Omental fat pad (tissue), 4 donors: Measurements from ENCODE around the gene AFMID. TPM values are rescaled to one million over a fixed set of nuclear protein-coding genes. Genes with fewer than 3 reads are reported as not detected.

ENCODE experiments used
- ATAC-seq: fragments of 150-250 bp; one replicate; pipeline ENCODE4 v1.9.1; 2016; ENCODE audit warnings: mild to moderate bottlenecking, moderate library complexity; ENCODE audit not compliant: low FRiP score
- DNase-seq: peaks from one replicate; pipeline ENCODE4 v3.0.0-alpha.2; 2019; ENCODE audit warnings: low spot score
- total RNA-seq, 4 donors: library from RNA; depleted of rRNA; stranded (reverse); fragments of >200 nt; gene quantifications; one replicate each; pipeline ENCODE4 v1.1.0, GENCODE V29; 2016
- TF ChIP-seq, protein P1 (sequence below), 3 donors: fragments of 450-650 bp; IDR thresholded peaks; one replicate each; pipeline ENCODE4 v1.5.1; 2016 to 2017; ENCODE audit warnings: antibody characterized with exemption in 3 of 3, mild to moderate bottlenecking in 3 of 3, moderate library complexity in 2 of 3

The AFMID gene
- total RNA-seq, 4 donors from 2014 or later = 21.7 to 29.0 (median 26.0) TPM

DNA sequence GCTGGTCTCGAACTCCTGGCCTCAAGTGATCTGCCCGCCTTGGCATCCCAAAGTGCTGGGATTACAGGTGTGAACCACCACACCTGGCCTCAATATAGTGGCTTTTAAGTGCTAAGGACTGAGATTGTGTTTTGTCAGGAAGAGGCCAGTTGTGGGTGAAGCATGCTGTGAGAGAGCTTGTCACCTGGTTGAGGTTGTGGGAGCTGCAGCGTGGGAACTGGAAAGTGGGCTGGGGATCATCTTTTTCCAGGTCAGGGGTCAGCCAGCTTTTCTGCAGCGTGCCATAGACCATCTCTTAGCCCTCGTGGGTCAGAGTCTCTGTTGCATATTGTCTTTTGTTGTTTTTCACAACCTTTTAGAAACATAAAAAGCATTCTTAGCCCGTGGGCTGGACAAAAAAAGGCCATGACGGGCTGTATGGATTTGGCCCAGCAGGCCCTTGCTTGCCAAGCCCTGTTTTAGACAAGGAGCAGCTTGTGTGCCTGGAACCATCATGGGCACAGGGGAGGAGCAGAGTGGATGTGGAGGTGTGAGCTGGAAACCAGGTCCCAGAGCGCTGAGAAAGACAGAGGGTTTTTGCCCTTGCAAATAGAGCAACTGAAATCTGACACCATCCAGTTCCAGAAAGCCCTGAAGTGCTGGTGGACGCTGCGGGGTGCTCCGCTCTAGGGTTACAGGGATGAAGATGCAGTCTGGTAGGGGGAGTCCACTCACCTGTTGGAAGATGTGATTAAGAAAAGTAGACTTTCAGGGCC, 32.4 kb downstream of the AFMID start:
- DNase-seq = no peak
- ATAC-seq = no peak
- TF ChIP-seq, protein P1, sequence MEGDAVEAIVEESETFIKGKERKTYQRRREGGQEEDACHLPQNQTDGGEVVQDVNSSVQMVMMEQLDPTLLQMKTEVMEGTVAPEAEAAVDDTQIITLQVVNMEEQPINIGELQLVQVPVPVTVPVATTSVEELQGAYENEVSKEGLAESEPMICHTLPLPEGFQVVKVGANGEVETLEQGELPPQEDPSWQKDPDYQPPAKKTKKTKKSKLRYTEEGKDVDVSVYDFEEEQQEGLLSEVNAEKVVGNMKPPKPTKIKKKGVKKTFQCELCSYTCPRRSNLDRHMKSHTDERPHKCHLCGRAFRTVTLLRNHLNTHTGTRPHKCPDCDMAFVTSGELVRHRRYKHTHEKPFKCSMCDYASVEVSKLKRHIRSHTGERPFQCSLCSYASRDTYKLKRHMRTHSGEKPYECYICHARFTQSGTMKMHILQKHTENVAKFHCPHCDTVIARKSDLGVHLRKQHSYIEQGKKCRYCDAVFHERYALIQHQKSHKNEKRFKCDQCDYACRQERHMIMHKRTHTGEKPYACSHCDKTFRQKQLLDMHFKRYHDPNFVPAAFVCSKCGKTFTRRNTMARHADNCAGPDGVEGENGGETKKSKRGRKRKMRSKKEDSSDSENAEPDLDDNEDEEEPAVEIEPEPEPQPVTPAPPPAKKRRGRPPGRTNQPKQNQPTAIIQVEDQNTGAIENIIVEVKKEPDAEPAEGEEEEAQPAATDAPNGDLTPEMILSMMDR (IDR thresholded peaks at IDR 0.05) = no peak

DNA sequence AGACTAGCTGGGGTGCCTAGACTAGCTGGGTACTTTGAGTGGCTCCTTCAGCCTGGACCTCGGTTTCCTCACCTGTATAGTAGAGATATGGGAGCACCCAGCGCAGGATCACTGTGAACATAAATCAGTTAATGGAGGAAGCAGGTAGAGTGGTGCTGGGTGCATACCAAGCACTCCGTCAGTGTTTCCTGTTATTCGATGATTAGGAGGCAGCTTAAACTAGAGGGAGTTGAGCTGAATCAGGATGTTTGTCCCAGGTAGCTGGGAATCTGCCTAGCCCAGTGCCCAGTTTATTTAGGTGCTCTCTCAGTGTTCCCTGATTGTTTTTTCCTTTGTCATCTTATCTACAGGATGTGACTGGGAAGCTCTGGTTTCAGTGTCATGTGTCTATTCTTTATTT, 35.9 kb downstream of the AFMID start:
- ATAC-seq (no peak), DNase-seq (no peak)
- TF ChIP-seq, protein P1 (IDR thresholded peaks at IDR 0.05) = no peak

DNA sequence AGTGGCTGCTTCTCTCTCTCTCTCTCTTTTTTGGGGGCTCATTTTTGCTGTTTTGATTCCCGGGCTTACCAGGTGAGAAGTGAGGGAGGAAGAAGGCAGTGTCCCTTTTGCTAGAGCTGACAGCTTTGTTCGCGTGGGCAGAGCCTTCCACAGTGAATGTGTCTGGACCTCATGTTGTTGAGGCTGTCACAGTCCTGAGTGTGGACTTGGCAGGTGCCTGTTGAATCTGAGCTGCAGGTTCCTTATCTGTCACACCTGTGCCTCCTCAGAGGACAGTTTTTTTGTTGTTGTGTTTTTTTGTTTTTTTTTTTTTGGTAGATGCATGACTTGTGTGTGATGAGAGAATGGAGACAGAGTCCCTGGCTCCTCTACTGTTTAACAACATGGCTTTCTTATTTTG, 36.6 kb downstream of the AFMID start:
- TF ChIP-seq, protein P1 (IDR thresholded peaks at IDR 0.05) = no peak
- DNase-seq (no peak), ATAC-seq (no peak)

DNA sequence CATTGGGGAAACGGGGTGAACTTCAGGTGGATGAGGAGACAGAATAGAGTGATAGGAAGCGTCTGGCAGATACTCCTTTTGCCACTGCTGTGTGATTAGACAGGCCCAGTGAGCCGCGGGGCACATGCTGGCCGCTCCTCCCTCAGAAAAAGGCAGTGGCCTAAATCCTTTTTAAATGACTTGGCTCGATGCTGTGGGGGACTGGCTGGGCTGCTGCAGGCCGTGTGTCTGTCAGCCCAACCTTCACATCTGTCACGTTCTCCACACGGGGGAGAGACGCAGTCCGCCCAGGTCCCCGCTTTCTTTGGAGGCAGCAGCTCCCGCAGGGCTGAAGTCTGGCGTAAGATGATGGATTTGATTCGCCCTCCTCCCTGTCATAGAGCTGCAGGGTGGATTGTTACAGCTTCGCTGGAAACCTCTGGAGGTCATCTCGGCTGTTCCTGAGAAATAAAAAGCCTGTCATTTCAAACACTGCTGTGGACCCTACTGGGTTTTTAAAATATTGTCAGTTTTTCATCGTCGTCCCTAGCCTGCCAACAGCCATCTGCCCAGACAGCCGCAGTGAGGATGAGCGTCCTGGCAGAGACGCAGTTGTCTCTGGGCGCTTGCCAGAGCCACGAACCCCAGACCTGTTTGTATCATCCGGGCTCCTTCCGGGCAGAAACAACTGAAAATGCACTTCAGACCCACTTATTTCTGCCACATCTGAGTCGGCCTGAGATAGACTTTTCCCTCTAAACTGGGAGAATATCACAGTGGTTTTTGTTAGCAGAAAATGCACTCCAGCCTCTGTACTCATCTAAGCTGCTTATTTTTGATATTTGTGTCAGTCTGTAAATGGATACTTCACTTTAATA, 37.3 kb downstream of the AFMID start:
- DNase-seq (no peak), ATAC-seq (no peak)
- TF ChIP-seq, protein P1 (IDR thresholded peaks at IDR 0.05) = no peak

DNA sequence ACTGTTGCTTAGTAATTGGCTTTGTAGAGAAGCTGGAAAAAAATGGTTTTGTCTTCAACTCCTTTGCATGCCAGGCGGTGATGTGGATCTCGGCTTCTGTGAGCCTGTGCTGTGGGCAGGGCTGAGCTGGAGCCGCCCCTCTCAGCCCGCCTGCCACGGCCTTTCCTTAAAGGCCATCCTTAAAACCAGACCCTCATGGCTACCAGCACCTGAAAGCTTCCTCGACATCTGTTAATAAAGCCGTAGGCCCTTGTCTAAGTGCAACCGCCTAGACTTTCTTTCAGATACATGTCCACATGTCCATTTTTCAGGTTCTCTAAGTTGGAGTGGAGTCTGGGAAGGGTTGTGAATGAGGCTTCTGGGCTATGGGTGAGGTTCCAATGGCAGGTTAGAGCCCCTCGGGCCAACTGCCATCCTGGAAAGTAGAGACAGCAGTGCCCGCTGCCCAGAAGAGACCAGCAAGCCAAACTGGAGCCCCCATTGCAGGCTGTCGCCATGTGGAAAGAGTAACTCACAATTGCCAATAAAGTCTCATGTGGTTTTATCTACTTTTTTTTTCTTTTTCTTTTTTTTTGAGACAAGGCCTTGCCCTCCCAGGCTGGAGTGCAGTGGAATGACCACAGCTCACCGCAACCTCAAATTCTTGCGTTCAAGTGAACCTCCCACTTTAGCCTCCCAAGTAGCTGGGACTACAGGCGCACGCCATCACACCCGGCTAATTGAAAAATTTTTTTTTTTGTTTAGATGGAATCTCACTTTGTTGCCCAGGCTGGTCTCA, 38.1 kb downstream of the AFMID start:
- no peak for ATAC-seq
- DNase-seq = no peak
- TF ChIP-seq, protein P1 (IDR thresholded peaks at IDR 0.05) = no peak

DNA sequence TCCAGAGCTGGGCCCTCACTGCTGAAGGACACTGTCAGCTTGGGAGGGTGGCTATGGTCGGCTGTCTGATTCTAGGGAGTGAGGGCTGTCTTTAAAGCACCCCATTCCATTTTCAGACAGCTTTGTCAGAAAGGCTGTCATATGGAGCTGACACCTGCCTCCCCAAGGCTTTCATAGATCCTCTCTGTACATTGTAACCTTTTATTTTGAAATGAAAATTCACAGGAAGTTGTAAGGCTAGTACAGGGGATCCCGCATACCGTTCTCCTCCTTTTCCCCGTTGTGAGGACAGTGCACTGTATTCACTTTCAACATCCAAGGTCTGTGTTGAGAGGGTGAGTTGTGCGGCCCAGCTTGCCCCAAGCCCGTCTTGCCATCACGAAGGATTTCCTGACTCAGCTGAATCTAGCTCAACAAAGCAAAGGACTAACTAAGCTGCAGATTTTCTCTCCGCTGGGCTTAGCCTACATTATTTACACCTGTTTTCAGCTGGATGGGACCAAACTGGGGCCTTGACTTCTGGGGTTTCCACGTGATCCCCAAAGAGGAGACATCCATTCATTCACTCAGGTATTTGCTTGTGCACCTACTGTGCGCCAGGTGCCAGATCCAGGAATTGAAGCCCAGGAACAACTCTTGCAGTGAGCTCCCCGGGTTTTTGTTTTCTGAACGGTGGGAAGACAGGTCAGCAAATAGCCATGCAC, 39.0 kb downstream of the AFMID start:
- TF ChIP-seq, protein P1 (IDR thresholded peaks at IDR 0.05) = no peak
- DNase-seq = no peak
- ATAC-seq = no peak
